Measurements from ENCODE around the gene POLRMT.
A peak's percentile ranks its signal among the peaks of the same experiment; 100 is the strongest.
"Not testable (repeated sequence)": the region's sequence is repeated elsewhere in the genome, so short reads cannot be mapped to it uniquely, and the experiment has no call there.

Gene POLRMT

DNA sequence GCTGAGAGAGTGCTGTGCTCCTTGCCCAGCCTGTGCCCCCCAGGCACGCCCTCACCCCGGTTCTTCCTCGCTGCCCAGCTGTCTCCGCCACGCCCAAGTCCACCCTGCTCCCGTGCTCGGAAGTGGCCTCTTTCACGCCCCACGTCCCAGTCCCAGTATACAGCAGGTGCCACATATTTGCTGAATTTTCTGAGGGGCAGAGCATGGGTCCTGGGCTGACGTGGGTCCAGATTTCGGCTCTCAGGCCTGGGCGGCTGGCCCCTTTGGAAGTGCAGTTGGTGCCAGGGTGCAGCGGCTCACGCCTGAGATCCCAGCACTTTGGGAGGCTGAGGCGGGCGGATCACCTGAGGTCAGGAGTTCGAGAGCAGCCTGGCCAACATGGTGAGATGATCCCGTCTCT is 40.3 kb downstream of the POLRMT start:
- DNase-seq (ENCODE audit: low read depth) = no peak

DNA sequence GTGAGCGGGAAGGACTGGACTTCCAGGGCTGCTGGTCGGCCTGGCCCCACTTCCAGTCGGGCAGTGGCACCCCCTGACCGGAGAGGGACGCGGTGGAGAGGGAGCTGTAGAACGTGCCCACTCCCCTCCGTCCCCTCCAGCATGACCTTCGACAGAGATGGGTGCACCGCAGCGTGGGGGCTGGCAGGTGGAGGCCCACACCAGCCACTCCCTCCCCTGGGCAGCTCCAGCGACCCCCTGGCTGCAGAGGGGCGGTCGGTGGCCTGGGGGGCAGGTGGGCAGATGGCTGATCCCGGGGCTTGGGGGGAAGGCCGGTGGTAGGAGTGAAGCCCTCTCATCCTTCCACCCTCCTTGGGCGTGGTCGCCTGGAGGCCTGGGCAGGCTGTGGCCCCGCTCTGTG is 41.2 kb downstream of the POLRMT start:
- no peak for DNase-seq (ENCODE audit: low read depth)

DNA sequence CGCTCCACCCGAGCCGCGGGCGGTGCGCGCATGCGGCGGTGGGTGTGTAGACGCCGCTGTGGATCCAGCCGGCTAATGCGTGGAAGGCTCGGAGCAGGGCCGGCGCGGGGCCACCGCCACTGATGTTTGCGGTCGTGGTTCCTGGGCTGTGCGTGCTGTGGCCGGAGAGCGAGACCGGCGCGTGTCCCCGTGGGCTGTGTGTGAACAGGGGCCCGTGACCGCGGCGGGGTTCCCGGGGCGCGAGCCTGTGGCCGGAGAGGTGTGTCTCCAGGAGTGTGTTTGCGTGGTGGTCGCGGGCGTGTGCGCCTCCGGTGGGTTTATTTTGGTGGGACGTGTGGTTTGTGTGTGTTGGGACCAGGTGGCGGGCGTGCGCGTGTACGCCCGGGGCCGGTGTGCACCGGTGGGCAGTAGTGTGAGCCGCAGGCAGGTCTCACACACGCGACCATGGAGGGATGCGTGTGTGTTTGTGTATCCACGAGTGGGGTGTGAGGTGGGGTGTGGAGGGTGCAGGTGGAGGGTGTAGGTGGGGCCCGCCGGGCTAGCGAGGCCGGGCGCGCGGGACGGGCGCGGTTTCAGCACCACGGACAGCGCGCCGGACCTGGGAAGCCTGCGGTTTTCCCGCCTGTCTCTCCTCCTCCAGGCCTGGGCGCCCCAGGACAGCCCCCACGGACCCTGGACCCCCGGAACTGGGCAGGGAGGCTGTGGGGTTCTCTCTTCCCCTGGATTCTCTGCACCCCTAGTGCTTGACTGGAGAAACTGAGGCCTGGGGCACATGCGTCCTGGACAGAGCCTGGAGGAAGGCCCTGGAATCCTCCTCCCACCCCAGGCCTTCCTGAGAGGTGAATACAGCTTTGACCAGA is 42.0 kb downstream of the POLRMT start:
- DNase-seq (ENCODE audit: low read depth) = no peak

DNA sequence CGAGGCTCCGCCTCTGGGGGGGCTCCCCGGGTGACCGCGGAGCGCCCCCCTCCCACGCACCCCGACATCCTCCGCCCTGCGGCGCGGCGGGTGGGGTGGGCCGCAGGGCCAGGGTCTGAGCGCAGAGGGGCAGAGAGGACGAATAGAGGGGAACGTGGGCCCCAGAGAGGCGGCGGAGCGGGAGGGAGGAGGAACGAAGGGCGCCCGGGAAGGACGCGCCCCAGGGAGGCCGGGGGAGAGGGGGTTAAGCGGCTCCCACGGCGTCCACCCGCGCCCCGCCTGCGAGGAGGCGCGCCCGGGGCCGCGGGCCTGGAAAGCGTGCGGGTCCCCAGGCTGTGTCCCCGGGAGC is 42.6 kb downstream of the POLRMT start:
- no peak for DNase-seq (ENCODE audit: low read depth)

DNA sequence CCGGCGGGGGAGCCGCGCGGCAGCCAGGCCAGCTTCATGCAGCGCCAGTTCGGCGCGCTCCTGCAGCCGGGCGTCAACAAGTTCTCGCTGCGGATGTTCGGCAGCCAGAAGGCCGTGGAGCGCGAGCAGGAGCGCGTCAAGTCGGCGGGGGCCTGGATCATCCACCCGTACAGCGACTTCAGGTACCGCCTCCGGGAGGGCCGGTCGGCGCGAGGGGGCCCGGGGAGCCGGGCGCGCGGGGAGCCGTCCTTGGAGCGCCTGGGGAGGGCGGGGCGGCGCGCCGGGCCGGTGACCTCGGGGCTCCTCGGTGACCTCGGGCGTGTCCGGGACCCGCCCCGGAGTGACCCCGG is 43.0 kb downstream of the POLRMT start:
- no peak for DNase-seq (ENCODE audit: low read depth)

DNA sequence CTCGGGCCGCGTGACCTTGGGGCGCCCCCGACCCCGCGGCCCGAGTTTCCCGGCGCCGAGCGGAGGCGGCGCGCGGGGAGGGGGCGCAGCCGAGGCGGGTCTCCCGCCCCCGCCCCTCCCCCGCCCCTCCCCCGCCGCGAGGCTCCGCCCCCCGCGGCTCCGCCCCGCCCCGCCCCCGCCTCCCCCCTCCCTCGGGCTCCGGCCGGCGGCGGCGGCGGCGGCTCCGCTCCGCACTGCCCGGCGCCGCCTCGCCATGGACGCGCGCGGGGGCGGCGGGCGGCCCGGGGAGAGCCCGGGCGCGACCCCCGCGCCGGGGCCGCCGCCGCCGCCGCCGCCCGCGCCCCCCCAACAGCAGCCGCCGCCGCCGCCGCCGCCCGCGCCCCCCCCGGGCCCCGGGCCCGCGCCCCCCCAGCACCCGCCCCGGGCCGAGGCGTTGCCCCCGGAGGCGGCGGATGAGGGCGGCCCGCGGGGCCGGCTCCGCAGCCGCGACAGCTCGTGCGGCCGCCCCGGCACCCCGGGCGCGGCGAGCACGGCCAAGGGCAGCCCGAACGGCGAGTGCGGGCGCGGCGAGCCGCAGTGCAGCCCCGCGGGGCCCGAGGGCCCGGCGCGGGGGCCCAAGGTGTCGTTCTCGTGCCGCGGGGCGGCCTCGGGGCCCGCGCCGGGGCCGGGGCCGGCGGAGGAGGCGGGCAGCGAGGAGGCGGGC is 43.5 kb downstream of the POLRMT start, which contains the start of gene HCN2:
Gene HCN2, plus strand, starts transcription at position 189 of the 703 bp plus-strand sequence. Its CDS starts 65 bp downstream, at position 254.
- no peak for DNase-seq (ENCODE audit: low read depth)

DNA sequence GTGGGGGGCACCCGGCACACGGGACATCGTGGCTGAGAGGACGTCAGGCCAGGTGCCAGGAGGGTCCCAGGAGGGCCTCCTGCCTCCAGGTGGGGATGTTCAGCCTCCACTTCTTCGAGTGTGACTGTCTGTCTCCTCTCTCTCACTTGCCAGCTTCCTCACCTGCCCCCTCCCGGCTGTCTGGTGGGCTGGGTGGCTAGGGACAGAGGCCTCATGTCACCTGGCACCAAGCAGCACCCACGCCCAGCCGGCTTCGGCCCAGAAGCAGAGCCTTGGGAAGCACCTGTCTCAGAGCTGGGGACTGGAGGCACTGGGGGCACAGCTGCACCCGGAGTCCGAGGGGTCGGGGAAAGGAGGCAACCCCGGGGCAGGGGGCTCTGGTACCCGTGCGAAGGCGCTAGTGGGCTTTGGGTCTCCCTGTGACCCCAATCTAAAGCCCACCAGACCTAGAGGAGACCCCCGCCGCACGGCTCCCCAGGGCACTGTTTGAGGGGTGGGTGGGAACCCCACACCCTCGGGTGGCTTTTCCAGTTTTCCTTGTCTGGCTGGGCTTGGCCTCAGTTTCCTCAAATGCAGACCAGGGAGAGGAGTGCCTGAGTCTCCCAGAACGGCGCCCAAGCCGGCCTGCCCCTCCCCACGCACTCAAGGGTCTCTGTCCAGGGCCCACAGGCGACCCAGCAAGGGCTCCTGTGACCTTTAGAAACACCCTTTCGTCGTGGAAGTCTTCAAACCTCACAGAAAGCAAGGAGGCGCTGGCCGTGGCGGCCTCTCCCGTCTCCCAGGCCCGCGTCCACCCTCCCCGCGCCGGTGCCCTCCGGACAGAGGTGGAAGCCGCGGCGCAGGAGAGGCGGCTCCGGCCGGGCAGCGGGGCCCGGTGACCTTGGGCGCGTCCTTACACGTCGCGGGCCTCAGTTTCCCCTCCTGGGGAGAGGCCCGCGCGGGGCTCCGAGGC is 44.3 kb downstream of the POLRMT start:
- DNase-seq (ENCODE audit: low read depth) = no peak

DNA sequence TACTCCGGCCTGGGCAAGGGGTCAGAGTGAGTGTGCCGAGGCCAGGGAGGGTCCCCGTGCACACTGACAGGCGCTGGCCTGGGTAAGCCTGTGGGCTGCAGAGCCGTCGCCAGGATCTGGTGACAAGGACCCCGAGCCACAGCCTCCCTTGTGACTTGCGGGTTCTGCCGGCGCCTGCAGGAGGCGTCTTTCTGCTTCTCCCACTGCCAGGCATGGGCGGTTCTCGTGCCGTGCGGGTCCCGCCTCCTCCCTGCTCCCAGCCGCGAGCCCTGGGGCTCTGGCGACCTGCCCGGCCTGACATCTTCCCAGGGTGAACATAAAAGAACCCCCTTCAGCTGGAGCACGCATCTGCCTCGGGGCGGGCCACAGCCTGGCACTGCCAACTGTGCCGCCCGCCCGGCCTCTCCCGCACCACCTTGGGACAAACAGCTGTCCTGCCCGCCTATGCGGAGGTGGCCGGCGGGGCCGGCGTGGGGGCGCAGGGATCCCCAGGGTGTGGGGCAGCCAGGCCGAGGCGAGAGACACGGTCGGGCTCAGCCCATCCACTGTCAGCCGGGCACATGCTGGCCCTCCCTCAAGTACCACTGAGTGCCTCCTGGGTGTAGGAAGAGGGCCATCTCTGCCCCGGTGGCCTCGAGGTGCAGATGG is 45.1 kb downstream of the POLRMT start:
- DNase-seq (ENCODE audit: low read depth) = peak; percentile 48

DNA sequence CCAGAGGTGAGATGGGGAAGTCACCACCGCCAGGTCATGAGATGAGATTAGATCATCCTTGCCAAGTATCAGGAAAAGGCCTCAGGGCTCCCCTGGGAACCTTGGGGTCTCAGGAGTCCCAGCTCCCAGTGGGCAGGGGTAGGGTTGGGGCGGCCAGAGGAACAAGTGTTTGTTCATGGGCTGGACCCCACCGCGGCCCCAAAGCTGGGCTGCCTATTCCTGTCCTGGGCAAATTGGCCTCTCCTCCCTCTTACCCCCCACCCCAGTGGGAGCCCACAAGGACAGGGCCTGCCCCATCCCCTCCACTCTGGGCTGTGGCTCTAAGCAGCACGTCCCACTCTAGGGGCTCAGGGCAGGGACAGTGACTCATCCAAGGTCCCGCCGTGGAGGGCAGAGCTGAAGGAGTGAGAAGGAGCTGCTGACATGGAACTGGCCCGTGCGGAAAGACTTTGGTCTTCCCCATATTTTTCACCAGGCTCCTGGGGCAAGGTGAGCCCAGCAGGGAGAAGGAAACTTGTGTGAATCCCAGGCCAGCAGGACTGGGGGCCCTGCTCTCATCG is 47.7 kb downstream of the POLRMT start:
- DNase-seq (ENCODE audit: low read depth) = no peak

DNA sequence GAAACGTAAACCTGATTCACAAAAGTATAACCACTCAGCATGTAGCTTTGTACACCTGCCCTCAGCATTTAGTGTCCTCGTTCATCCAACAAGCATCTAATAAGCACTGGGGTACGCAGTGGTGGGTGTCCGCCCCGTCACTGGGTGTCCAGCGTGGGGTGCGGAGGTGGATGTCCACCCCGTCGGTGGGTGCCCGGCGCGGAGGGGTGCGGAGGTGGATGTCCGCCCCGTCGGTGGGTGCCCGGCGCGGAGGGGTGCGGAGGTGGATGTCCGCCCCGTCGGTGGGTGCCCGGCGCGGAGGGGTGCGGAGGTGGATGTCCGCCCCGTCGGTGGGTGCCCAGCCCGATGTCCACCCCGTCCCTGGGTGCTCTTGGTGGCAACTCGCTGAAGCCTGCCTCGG is 48.2 kb downstream of the POLRMT start:
- not testable (repeated sequence) for DNase-seq (ENCODE audit: low read depth)

DNA sequence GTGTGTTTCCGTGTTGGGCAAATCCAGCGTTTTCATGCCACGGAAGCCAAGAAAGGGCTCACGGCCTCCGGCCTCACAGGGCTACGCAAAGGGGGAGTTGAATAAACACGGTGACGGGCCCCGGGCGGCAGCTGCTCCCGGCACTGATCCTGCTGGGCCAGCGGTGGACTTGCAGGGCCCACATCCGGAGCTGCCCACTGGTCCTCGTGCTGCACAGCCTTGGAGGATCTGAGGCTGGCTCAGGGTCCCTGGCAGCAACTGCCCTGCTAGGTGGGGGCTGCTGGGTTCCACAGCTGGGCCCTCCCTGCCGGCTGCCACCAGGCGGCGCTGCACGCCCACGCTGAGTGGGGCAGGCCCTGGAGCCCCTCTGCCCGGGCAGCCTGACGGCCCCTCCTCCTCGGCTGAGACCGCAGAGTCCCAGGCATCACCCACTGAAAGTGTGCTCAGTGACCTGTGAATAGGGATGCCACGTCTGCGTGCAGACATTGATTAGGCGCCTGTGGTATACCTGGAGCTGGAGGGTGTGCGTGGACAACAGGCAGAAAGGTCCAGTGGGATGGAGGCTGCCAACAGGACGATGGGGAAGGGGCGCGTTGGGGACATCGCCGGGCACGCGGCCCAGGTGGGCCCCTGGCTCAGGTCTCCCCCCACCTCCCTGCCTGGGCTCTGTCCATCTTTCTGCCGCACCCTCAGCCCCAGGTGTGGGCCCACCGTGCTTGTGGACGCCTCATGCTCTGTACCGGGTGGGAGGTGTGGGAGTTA is 48.9 kb downstream of the POLRMT start:
- DNase-seq (ENCODE audit: low read depth) = peak; percentile 57

DNA sequence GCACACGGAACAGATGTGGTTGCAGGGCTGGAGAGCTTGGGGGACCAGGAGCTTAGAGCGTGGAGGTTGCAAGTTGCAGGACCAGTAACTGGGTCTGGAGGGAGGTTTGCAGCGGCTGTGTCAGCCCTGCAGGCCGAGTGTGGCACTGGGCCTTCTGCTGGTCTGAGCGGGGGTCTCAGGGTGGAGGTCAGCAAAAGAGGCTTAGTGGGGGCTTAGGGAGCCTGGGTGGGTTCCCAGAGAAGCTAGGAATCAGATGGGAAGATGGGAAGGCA is 49.4 kb downstream of the POLRMT start:
- no peak for DNase-seq (ENCODE audit: low read depth)

DNA sequence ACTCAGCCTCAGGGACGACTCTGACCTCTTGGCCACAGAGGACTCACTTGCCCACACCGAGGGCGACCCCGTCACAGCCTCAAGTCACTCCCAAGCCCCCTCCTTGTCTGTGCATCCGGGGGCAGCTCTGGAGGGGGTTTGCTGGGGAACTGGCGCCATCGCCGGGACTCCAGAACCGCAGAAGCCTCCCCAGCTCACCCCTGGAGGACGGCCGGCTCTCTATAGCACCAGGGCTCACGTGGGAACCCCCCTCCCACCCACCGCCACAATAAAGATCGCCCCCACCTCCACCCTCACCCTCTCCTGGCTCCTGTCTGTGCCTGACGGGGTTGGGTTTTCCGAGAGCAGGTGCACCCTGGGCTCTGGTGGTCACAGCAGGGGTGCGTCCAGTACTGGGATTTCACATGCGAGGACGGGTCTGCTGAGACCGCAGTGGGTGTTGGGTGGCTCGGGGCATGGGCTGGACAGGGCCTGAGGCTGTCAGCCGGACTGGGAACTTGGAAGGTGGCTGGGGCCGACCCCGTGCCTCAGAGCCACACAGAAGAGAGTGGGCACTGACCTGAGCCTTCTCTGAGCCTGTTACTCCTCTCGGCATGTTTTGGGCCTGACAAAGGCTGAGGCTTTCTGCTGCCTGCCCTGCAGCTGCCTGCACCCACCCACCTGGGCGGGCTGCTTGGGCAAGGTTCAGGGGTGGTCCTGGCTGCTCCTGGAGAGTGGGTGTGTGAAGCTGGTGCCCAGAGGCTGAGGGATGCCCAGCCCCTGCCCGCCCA is 50.0 kb downstream of the POLRMT start:
- DNase-seq (ENCODE audit: low read depth) = no peak

DNA sequence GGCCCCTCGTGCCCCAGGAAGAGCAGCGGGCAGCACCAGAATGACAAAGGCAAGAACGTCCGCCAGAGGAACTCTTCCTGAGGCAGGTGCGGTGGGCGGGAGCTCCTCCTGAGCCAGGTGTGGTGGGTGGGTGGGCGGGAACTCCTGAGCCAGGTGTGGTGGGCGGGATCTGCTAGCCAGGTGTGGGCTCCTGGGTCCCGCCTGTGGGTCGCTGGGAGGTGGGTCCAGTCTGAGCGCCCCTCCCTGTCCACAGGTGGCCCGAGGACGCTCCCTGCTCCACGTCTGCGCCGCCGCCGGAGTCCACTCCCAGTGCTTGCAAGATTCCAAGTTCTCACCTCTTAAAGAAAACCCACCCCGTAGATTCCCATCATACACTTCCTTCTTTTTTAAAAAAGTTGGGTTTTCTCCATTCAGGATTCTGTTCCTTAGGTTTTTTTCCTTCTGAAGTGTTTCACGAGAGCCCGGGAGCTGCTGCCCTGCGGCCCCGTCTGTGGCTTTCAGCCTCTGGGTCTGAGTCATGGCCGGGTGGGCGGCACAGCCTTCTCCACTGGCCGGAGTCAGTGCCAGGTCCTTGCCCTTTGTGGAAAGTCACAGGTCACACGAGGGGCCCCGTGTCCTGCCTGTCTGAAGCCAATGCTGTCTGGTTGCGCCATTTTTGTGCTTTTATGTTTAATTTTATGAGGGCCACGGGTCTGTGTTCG is 50.7 kb downstream of the POLRMT start:
- DNase-seq (ENCODE audit: low read depth) = no peak

DNA sequence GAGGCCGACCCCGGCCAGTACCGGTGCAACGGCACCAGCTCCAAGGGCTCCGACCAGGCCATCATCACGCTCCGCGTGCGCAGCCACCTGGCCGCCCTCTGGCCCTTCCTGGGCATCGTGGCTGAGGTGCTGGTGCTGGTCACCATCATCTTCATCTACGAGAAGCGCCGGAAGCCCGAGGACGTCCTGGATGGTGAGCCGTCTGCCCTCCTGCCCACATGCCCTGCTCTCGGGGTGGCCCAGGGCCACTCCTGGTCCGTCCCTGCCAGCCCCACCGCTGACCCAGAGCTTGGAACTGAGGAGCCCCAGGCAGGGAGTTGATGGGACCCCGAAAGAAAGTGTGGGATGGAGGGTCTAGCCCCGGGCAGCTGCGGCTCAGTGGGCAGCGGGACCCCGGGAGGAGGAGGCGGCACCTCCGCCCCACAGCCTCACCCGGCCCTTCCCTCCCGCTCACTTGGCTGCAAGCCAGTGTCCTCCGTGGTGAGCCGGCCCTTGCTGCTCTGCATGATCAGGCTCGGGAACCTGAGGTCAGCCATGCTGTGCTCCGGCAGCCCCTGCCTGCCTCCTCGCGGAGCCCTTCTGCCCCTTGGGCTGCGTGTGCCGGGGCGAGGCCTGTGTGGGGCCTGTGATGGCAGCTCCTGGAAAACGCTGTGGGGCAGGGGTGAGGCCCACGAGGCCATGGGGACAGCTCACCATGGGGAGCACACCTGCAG is 51.8 kb downstream of the POLRMT start:
- DNase-seq (ENCODE audit: low read depth) = no peak

DNA sequence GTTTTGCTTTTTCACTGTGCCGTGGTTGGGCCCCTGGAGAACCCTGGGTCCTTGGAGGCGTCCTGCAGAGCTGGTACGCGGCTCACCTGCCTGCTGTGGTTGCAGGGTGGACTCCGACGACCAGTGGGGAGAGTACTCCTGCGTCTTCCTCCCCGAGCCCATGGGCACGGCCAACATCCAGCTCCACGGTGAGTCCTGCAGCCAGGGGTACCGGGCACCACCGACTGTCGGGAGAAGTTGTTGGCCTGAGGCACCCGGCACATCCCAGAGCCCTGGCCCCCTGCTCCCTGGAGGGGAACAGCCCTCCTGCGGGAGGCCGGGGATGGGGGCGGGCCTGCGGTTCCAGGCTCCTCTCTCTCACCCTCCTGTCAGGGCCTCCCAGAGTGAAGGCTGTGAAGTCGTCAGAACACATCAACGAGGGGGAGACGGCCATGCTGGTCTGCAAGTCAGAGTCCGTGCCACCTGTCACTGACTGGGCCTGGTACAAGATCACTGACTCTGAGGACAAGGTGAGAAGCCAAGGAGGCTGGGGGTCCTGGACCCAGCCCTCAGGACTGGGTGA is 53.0 kb downstream of the POLRMT start:
- DNase-seq (ENCODE audit: low read depth) = no peak

DNA sequence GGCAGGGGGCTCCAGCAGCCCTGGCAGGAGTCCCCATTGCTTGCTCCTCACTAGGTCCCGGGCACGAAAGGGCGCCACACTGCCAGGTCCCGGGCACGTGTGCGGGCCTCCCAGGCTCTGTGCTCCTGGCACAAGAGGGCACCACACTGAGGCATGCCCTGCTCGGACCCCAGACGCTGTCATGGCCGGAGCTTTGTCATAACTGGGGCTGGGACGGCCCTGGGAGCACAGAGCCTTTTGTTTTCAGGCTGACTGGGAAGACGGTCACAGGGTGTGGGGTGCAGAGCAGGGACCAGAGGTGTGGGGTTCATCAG is 53.5 kb downstream of the POLRMT start:
- no peak for DNase-seq (ENCODE audit: low read depth)

DNA sequence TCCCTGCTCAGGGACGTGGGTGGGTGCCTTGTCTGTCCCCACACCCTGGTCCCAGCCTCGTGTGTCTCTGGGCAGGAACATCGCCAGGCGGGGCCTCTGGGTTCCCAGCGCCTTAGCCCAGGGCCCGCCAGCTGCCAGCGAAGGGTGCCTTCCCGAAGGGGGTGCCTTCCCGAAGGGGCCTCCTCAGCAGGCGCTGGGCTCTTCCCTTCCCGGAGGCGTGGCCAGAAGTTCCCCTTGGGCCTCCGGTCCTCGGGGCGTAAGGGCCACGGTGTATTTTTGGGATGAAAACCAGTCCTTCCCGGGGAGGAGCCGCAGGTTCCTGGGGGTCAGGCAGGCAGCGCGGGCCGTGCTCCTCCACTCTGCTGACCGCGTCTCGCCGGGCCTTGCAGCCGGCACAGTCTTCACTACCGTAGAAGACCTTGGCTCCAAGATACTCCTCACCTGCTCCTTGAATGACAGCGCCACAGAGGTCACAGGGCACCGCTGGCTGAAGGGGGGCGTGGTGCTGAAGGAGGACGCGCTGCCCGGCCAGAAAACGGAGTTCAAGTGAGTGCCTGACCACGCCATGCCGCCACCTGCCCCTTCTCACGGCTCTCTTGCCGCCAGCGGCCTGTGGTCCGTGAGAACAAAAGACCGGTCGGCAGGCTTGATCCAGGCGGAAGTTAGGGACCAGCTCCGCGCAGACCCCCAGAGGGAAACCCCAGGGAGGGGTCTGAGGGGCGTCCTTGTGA is 54.1 kb downstream of the POLRMT start:
- DNase-seq (ENCODE audit: low read depth) = no peak

All from activated T-helper 9 cell treated with anti-CD3 and anti-CD28 coated beads, Interleukin-2, amount 50 U/mL, for 16 hours (primary cell).